Upper lobe of left lung (tissue), 6 donors: ENCODE measurements around the gene AP1S3. TPM values are rescaled to one million over a fixed set of nuclear protein-coding genes. Genes with fewer than 3 reads are reported as not detected.
"Not testable (repeated sequence)": the region's sequence is repeated elsewhere in the genome, so short reads cannot be mapped to it uniquely, and the experiment has no call there.

Experiments used
- ATAC-seq, 2 donors: fragments of 200-7000 bp; cut with Tn5 transposase; one replicate each; pipeline ENCODE4 v1.9.1; 2022; ENCODE audit warnings: mild to moderate bottlenecking in 2 of 2, moderate library complexity in 2 of 2; ENCODE audit not compliant: low FRiP score in 2 of 2
- DNase-seq, 2 donors: peaks; one replicate each; pipeline ENCODE4 v3.0.0-alpha.2; 2019 to 2020
- H3K27ac ChIP-seq, 4 donors: fragments of 200-600 bp; sonication (generic); one replicate each; pipeline ENCODE4 v1.5.1; 2016 to 2019
- H3K27me3 ChIP-seq, 4 donors: fragments of 200-600 bp; sonication (generic); one replicate each; pipeline ENCODE4 v1.5.1; 2017 to 2019
- H3K36me3 ChIP-seq, 4 donors: fragments of 200-600 bp; sonication (generic); one replicate each; pipeline ENCODE4 v1.5.1; 2016 to 2019
- H3K4me1 ChIP-seq, 4 donors: fragments of 200-600 bp; sonication (generic); one replicate each; pipeline ENCODE4 v1.5.1; 2018 to 2019
- H3K4me3 ChIP-seq, 4 donors: fragments of 200-600 bp; sonication (generic); one replicate each; pipeline ENCODE4 v1.5.1; 2017 to 2019; ENCODE audit warnings: mild to moderate bottlenecking in 2 of 4, moderate library complexity in 1 of 4
- H3K9me3 ChIP-seq, 4 donors: fragments of 200-600 bp; sonication (generic); one replicate each; pipeline ENCODE4 v1.5.1; 2018 to 2019
- EP300 ChIP-seq, 4 donors: sonication (generic); formaldehyde crosslinking; IDR thresholded peaks; one replicate each; pipeline ENCODE4 v1.5.1; 2017; ENCODE audit warnings: antibody characterized with exemption in 4 of 4, control low read depth in 2 of 4
- POLR2A ChIP-seq, 4 donors: fragments of 450-650 bp; IDR thresholded peaks; one replicate each; pipeline ENCODE4 v1.5.1; 2016 to 2017; ENCODE audit warnings: antibody characterized with exemption in 4 of 4, mild to moderate bottlenecking in 2 of 4
- POLR2AphosphoS5 ChIP-seq, 2 donors: sonication (generic); formaldehyde crosslinking; IDR thresholded peaks; one replicate each; pipeline ENCODE4 v1.5.1; 2017; ENCODE audit warnings: antibody characterized with exemption in 2 of 2
- WGBS, 2 donors: methylation state at CpG; one replicate each; pipeline ENCODE4 v1.1.5; 2017 to 2018; 5-methylcytosine and 5-hydroxymethylcytosine counted together
- total RNA-seq, 6 donors: library from RNA; depleted of rRNA in 4 of 6; stranded (reverse); fragments of >200 nt in 4 of 6; gene quantifications; one replicate each; pipeline versions ENCODE4 v1.1.0 to v1.2.1, GENCODE V29; 2016 to 2021
- TF ChIP-seq, protein P1 (sequence below), 6 experiments: fragments of 450-650 bp in 4 of 6; fragments of 200-600 bp in 2 of 6; sonication (generic) in 2 of 6; IDR thresholded peaks; one replicate each; pipeline ENCODE4 v1.5.1; 2016 to 2019; ENCODE audit warnings: antibody characterized with exemption in 6 of 6
- donor health status: DM: no; HTN: no; CAD: no; lungs with moderate emphysema.
- donor health status: DM: no; HTN: yes; CAD: no; lungs with severe emphysema.

AP1S3 gene
- total RNA-seq, 6 donors from 2014 or later: 2.1 to 23.2 (median 11.5) TPM

DNA sequence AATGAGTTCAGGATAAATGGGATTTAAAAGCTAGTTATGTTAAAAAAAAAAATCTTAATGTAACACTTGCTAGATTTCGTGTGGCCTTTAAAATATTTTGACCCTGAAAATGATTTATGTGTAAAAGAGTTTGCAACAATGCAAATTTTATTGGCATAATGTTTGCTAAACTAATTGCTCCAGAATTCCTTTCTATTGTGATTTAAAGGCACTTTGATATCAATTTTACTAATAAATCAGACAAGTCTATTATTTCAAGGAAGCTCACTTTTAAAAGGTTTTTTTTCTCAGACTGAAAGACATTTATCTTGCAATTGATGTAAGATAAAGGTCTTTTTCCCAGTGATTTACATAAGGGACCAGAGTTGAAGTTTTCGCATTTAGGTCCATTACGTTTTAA is 17.5 kb downstream of the AP1S3 start:
- WGBS, 2 donors: 87 to 89% methylated on average over 3 of the region's 3 CpGs
- no peak for ATAC-seq
- H3K4me3 ChIP-seq: no peak overlapping the region

DNA sequence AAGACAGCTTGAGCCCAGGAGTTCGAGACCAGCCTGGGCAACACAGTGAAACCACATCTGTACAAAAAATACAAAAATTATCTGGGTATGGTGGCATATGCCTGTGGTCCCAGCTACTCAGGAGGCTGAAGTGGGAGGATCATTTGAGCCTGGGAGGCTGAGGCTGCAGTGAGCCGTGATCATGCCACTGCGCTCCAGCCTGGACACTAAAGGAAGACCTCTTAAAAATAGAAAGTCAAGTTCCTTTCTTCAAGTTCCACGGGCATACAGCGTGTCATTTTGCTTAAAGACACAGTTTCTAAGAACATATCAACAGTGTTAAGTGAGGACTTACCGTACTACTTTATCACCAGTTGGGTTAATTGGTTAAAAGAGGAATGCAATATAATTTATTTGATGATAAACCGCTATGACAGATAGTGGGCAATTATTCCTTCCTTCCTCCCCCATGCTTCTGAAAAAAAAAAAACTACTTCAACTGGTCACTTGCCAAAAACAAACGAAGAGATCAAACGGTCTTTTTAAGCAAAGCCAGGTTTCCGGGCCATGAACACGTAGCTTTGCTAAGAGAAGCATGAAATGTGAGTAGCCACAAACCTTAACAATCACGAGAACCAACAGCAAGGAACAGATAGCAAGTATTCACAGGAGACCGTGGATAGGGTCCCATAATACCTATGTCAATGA is 21.4 kb downstream of the AP1S3 start:
- ATAC-seq: no peak
- no peaks in the 10 kb centered on the region for H3K36me3 ChIP-seq
- no peak overlapping the region for H3K4me3 ChIP-seq

More for the DNA sequence above, 17.5 kb downstream of the AP1S3 start:
- no peak overlapping the region for H3K27ac ChIP-seq
- H3K36me3 ChIP-seq: no peaks in the 10 kb centered on the region
- H3K9me3 ChIP-seq: no peaks in the 10 kb centered on the region
- H3K27me3 ChIP-seq: no peaks in the 10 kb centered on the region
- H3K4me1 ChIP-seq: no peaks in the 10 kb centered on the region
- no peak for TF ChIP-seq POLR2A (IDR thresholded peaks at IDR 0.05)
- no peak for TF ChIP-seq EP300 (IDR thresholded peaks at IDR 0.05)
- no peak for TF ChIP-seq POLR2AphosphoS5 (IDR thresholded peaks at IDR 0.05)
- TF ChIP-seq, protein P1, sequence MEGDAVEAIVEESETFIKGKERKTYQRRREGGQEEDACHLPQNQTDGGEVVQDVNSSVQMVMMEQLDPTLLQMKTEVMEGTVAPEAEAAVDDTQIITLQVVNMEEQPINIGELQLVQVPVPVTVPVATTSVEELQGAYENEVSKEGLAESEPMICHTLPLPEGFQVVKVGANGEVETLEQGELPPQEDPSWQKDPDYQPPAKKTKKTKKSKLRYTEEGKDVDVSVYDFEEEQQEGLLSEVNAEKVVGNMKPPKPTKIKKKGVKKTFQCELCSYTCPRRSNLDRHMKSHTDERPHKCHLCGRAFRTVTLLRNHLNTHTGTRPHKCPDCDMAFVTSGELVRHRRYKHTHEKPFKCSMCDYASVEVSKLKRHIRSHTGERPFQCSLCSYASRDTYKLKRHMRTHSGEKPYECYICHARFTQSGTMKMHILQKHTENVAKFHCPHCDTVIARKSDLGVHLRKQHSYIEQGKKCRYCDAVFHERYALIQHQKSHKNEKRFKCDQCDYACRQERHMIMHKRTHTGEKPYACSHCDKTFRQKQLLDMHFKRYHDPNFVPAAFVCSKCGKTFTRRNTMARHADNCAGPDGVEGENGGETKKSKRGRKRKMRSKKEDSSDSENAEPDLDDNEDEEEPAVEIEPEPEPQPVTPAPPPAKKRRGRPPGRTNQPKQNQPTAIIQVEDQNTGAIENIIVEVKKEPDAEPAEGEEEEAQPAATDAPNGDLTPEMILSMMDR (IDR thresholded peaks at IDR 0.05): no peak
- no peak for DNase-seq

GRCh38 chr2:223815186-223815883 is 22.0 kb downstream of the AP1S3 start:
- Histone ChIP-seq H3K9me3 (no peaks in the 10 kb centered on the region), H3K36me3 (no peaks in the 10 kb centered on the region), H3K27me3 (no peaks in the 10 kb centered on the region), H3K4me1 (no peaks in the 10 kb centered on the region), H3K27ac (peak overlapping the region in 1 of 4 donors; percentile 6), H3K4me3 (no peak overlapping the region)
- no peak for DNase-seq
- TF ChIP-seq EP300 (IDR thresholded peaks at IDR 0.05) (no peak), POLR2A (IDR thresholded peaks at IDR 0.05) (no peak), POLR2AphosphoS5 (IDR thresholded peaks at IDR 0.05) (no peak)
- TF ChIP-seq, protein P1 (IDR thresholded peaks at IDR 0.05): no peak
- peak in 1 of 2 donors; percentile 57 for ATAC-seq
- 84 to 92% methylated on average over 3 of the region's 3 CpGs for WGBS, 2 donors

More for the DNA sequence above, 21.4 kb downstream of the AP1S3 start:
- 63 to 66% methylated on average over 13 of the region's 13 CpGs for WGBS, 2 donors
- H3K9me3 ChIP-seq: no peaks in the 10 kb centered on the region
- DNase-seq: no peak
- H3K4me1 ChIP-seq: no peaks in the 10 kb centered on the region
- TF ChIP-seq POLR2AphosphoS5 (IDR thresholded peaks at IDR 0.05): no peak
- no peak for TF ChIP-seq POLR2A (IDR thresholded peaks at IDR 0.05)
- TF ChIP-seq, protein P1 (IDR thresholded peaks at IDR 0.05): no peak
- TF ChIP-seq EP300 (IDR thresholded peaks at IDR 0.05): no peak
- no peaks in the 10 kb centered on the region for H3K27me3 ChIP-seq
- no peak overlapping the region for H3K27ac ChIP-seq

GRCh38 chr2:223814764-223815163 is 22.6 kb downstream of the AP1S3 start:
- H3K27ac ChIP-seq: peak overlapping the region in 1 of 4 donors; percentile 25
- H3K4me3 ChIP-seq, H3K9me3 ChIP-seq, DNase-seq, H3K27me3 ChIP-seq, H3K4me1 ChIP-seq, ATAC-seq, H3K36me3 ChIP-seq: not testable (repeated sequence)
- WGBS, 2 donors: 82 to 96% methylated on average over 3 of the region's 3 CpGs

DNA sequence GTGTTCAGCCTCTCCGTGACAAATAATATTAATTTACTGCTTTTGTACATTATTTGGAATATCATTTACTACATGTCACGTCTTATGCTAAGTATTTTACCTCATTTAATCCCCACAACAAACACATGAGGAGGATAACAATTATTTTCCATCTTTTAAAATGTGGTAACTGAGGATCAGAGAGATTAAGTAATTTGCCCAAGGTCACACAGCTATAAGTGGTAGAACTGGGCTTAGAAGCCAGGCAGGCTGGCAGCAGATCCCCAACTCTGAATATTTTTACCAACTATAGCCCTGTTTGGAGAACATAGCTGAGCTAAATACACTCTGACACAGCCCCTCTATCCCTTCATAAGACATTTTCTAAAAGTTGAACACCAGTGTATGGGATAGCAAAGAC is 24.1 kb downstream of the AP1S3 start:
- Histone ChIP-seq H3K4me3 (no peak overlapping the region), H3K27ac (no peak overlapping the region), H3K36me3 (no peaks in the 10 kb centered on the region), H3K9me3 (no peaks in the 10 kb centered on the region), H3K27me3 (no peaks in the 10 kb centered on the region), H3K4me1 (no peaks in the 10 kb centered on the region)
- ATAC-seq: no peak
- no peak for TF ChIP-seq EP300 (IDR thresholded peaks at IDR 0.05)
- no peak for TF ChIP-seq POLR2AphosphoS5 (IDR thresholded peaks at IDR 0.05)
- TF ChIP-seq, protein P1 (IDR thresholded peaks at IDR 0.05): no peak
- TF ChIP-seq POLR2A (IDR thresholded peaks at IDR 0.05): no peak
- WGBS, 2 donors: 96% methylated on average over 2 of the region's 2 CpGs
- no peak for DNase-seq
